Osteocyte (in vitro differentiated cells): ENCODE data around the gene BAIAP3. TPM values are rescaled to one million over a fixed set of nuclear protein-coding genes. Genes with fewer than 3 reads are reported as not detected.

ENCODE experiments used
- DNase-seq: peaks from one replicate; pipeline ENCODE4 v3.0.0; 2021; ENCODE audit warnings: mixed read lengths; ENCODE audit not compliant: unreplicated experiment; ENCODE audit errors: extremely low spot score
- H3K27ac Mint-ChIP-seq: one replicate; pipeline ENCODE4 v1.8.0; 2021; ENCODE audit warnings: mild to moderate bottlenecking, mixed read lengths; ENCODE audit not compliant: unreplicated experiment
- H3K27me3 Mint-ChIP-seq: one replicate; pipeline ENCODE4 v1.8.0; 2021; ENCODE audit warnings: mixed read lengths; ENCODE audit not compliant: unreplicated experiment
- H3K36me3 Mint-ChIP-seq: one replicate; pipeline ENCODE4 v1.8.0; 2021; ENCODE audit warnings: mixed read lengths; ENCODE audit not compliant: unreplicated experiment
- H3K4me1 Mint-ChIP-seq: one replicate; pipeline ENCODE4 v1.8.0; 2021; ENCODE audit warnings: mixed read lengths; ENCODE audit not compliant: unreplicated experiment
- H3K4me3 Mint-ChIP-seq: one replicate; pipeline ENCODE4 v1.8.0; 2021; ENCODE audit warnings: mild to moderate bottlenecking, moderate library complexity, mixed read lengths; ENCODE audit not compliant: unreplicated experiment
- H3K9me3 Mint-ChIP-seq: one replicate; pipeline ENCODE4 v1.8.0; 2021; ENCODE audit warnings: mixed read lengths; ENCODE audit not compliant: unreplicated experiment
- CTCF ChIP-seq: fragments of 200-600 bp; sonication (generic); IDR thresholded peaks from 2 replicates; pipeline ENCODE4 v1.5.0; 2021; ENCODE audit warnings: antibody characterized with exemption, mild to moderate bottlenecking, moderate library complexity
- total RNA-seq: library from RNA; stranded (reverse); gene quantifications from 2 replicates; pipeline ENCODE4 v1.2.1, GENCODE V29; 2021

The BAIAP3 gene
- total RNA-seq, 1 donor from 2014 or later = 0.48 TPM

- Mint-ChIP-seq H3K4me1 (no peaks in the 10 kb centered on the region), H3K9me3 (no peaks in the 10 kb centered on the region), H3K27ac (no peak overlapping the region), H3K27me3 (no peaks in the 10 kb centered on the region), H3K4me3 (no peak overlapping the region), H3K36me3 (peaks cover 16% of the 10 kb centered on the region)
- no peak for DNase-seq
- no peak for TF ChIP-seq CTCF
These were observed 56.9 kb downstream of the BAIAP3 start for GRCh38 chr16:1390239-1390779.

- H3K27me3 Mint-ChIP-seq = no peaks in the 10 kb centered on the region
- TF ChIP-seq CTCF = no peak
- H3K36me3 Mint-ChIP-seq = peaks cover 21% of the 10 kb centered on the region
- no peak for DNase-seq
- H3K4me1 Mint-ChIP-seq = no peaks in the 10 kb centered on the region
- no peak overlapping the region for H3K27ac Mint-ChIP-seq
- no peak overlapping the region for H3K4me3 Mint-ChIP-seq
- no peaks in the 10 kb centered on the region for H3K9me3 Mint-ChIP-seq
These were observed 59.4 kb downstream of the BAIAP3 start for GRCh38 chr16:1392826-1393225.

- DNase-seq = no peak
- Mint-ChIP-seq H3K36me3 (peaks cover 26% of the 10 kb centered on the region), H3K4me1 (no peaks in the 10 kb centered on the region), H3K27ac (no peak overlapping the region), H3K27me3 (no peaks in the 10 kb centered on the region), H3K4me3 (no peak overlapping the region), H3K9me3 (no peaks in the 10 kb centered on the region)
- no peak for TF ChIP-seq CTCF
These were observed 60.2 kb downstream of the BAIAP3 start for GRCh38 chr16:1393613-1394176.

GRCh38 chr16:1394367-1394951 lies 61.0 kb downstream of the BAIAP3 start:
- TF ChIP-seq CTCF = no peak
- no peak overlapping the region for H3K27ac Mint-ChIP-seq
- no peaks in the 10 kb centered on the region for H3K9me3 Mint-ChIP-seq
- H3K4me1 Mint-ChIP-seq = no peaks in the 10 kb centered on the region
- H3K4me3 Mint-ChIP-seq = no peak overlapping the region
- no peak for DNase-seq
- no peaks in the 10 kb centered on the region for H3K27me3 Mint-ChIP-seq
- peaks cover 28% of the 10 kb centered on the region for H3K36me3 Mint-ChIP-seq

GRCh38 chr16:1395444-1396031 lies 62.1 kb downstream of the BAIAP3 start:
- Mint-ChIP-seq H3K36me3 (peaks cover 27% of the 10 kb centered on the region), H3K4me3 (no peak overlapping the region), H3K4me1 (no peaks in the 10 kb centered on the region), H3K27ac (no peak overlapping the region), H3K9me3 (no peaks in the 10 kb centered on the region), H3K27me3 (no peaks in the 10 kb centered on the region)
- DNase-seq = no peak
- TF ChIP-seq CTCF = no peak
